ENCODE measurements around the gene CDC26.
"Not testable (repeated sequence)": the region's sequence is repeated elsewhere in the genome, so short reads cannot be mapped to it uniquely, and the experiment has no call there.

Gene CDC26

GRCh38 chr9:113237026-113237425 is 38.3 kb downstream of the CDC26 start:
- WGBS = 94% methylated on average over 4 of the region's 4 CpGs
- no peaks in the 10 kb centered on the region for H3K36me3 ChIP-seq (ENCODE audit: insufficient read depth, low read length)
- no peaks in the 10 kb centered on the region for H3K9me3 ChIP-seq (ENCODE audit: insufficient read depth, low read depth, low read length)
- H3K27me3 ChIP-seq (ENCODE audit: insufficient read depth, low read length) = no peaks in the 10 kb centered on the region
- H3K27ac ChIP-seq (ENCODE audit: low read depth, low read length) = no peak overlapping the region
- H3K4me3 ChIP-seq (ENCODE audit: low read length) = no peak overlapping the region
- H3K4me1 ChIP-seq (ENCODE audit: insufficient read depth, low read length) = no peaks in the 10 kb centered on the region
- H3K9ac ChIP-seq (ENCODE audit: low read depth, low read length) = no peak overlapping the region

DNA sequence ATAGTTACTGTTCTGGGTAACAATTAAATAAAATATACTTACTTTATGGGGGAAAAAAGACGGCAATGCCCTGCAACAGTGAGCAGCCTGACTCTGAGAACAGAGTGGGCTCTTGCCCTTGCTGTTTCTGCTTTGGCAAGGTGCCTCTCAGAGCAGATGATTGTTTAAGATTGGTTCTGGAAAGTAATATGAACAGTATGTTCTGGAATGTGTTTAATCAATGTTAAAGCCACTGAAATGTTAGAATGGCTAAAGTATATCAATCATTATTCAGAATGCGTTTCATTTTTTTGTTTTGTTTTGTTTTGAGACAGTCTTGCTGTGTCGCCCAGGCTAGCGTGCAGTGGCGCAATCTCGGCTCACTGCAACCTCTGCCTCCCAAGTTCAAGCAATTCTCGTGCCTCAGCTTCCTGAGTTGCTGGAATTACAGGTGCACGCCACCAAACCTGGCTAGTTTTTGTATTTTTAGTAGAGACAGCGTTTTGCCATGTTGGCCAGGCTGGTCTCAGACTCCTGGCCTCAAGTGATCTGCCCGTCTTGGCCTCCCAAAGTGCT is 39.6 kb downstream of the CDC26 start:
- not testable (repeated sequence) for H3K4me1 ChIP-seq (ENCODE audit: insufficient read depth, low read length)

GRCh38 chr9:113231701-113232100 is 43.7 kb downstream of the CDC26 start:
- no peaks in the 10 kb centered on the region for H3K4me1 ChIP-seq (ENCODE audit: insufficient read depth, low read length)
- no peak overlapping the region for H3K9ac ChIP-seq (ENCODE audit: low read depth, low read length)
- H3K9me3 ChIP-seq (ENCODE audit: insufficient read depth, low read depth, low read length) = no peaks in the 10 kb centered on the region
- H3K36me3 ChIP-seq (ENCODE audit: insufficient read depth, low read length) = peaks cover 5% of the 10 kb centered on the region; the same call in 1 of the 2 replicates
- H3K27ac ChIP-seq (ENCODE audit: low read depth, low read length) = no peak overlapping the region
- 95% methylated on average over 2 of the region's 2 CpGs for WGBS
- H3K27me3 ChIP-seq (ENCODE audit: insufficient read depth, low read length) = no peaks in the 10 kb centered on the region
- no peak overlapping the region for H3K4me3 ChIP-seq (ENCODE audit: low read length)

More for the DNA sequence above, 39.6 kb downstream of the CDC26 start:
- not testable (repeated sequence) for H3K27ac ChIP-seq (ENCODE audit: low read depth, low read length); H3K9me3 ChIP-seq (ENCODE audit: insufficient read depth, low read depth, low read length); H3K4me3 ChIP-seq (ENCODE audit: low read length); H3K36me3 ChIP-seq (ENCODE audit: insufficient read depth, low read length); H3K27me3 ChIP-seq (ENCODE audit: insufficient read depth, low read length); H3K9ac ChIP-seq (ENCODE audit: low read depth, low read length)
- WGBS = 95% methylated on average over 10 of the region's 10 CpGs

- 90% methylated on average over 3 of the region's 3 CpGs for WGBS
- no peak overlapping the region for H3K27ac ChIP-seq (ENCODE audit: low read depth, low read length)
- peaks cover 8% of the 10 kb centered on the region for H3K36me3 ChIP-seq (ENCODE audit: insufficient read depth, low read length)
- no peaks in the 10 kb centered on the region for H3K27me3 ChIP-seq (ENCODE audit: insufficient read depth, low read length)
- no peak overlapping the region for H3K9ac ChIP-seq (ENCODE audit: low read depth, low read length)
- no peaks in the 10 kb centered on the region for H3K9me3 ChIP-seq (ENCODE audit: insufficient read depth, low read depth, low read length)
- no peaks in the 10 kb centered on the region for H3K4me1 ChIP-seq (ENCODE audit: insufficient read depth, low read length)
- H3K4me3 ChIP-seq (ENCODE audit: low read length) = no peak overlapping the region
Measured at GRCh38 chr9:113228130-113228665, 47.2 kb downstream of the CDC26 start.

DNA sequence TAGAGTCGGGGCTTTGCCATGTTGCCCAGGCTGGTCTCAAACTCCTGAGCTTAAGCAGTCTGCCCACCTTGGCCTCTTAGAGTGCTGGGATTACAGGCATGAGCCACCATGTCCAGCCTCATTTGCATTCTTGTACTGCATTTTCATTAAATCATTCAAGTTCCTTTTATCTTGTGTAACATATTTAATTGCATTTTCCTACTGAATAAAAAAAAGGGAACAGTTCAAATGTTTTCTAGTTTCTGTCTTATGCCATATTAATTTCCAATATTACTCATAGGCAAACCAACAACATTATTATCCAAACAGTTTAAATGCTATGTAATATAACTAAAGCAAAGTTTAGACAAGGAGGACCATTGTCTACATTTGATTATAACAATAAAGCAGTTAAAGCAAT is 47.9 kb downstream of the CDC26 start:
- Histone ChIP-seq H3K4me3 (ENCODE audit: low read length) (no peak overlapping the region), H3K9me3 (ENCODE audit: insufficient read depth, low read depth, low read length) (no peaks in the 10 kb centered on the region), H3K9ac (ENCODE audit: low read depth, low read length) (no peak overlapping the region), H3K27me3 (ENCODE audit: insufficient read depth, low read length) (no peaks in the 10 kb centered on the region), H3K36me3 (ENCODE audit: insufficient read depth, low read length) (peaks cover 8% of the 10 kb centered on the region), H3K4me1 (ENCODE audit: insufficient read depth, low read length) (peaks cover 4% of the 10 kb centered on the region; the same call in 1 of the 2 replicates), H3K27ac (ENCODE audit: low read depth, low read length) (no peak overlapping the region)
- WGBS = 98% methylated on average over 1 of the region's 1 CpG

- no peak overlapping the region for H3K4me3 ChIP-seq (ENCODE audit: low read length)
- no peak overlapping the region for H3K27ac ChIP-seq (ENCODE audit: low read depth, low read length)
- H3K36me3 ChIP-seq (ENCODE audit: insufficient read depth, low read length) = peaks cover 5% of the 10 kb centered on the region
- peaks cover 16% of the 10 kb centered on the region for H3K4me1 ChIP-seq (ENCODE audit: insufficient read depth, low read length)
- no peaks in the 10 kb centered on the region for H3K27me3 ChIP-seq (ENCODE audit: insufficient read depth, low read length)
- no peaks in the 10 kb centered on the region for H3K9me3 ChIP-seq (ENCODE audit: insufficient read depth, low read depth, low read length)
- 93% methylated on average over 1 of the region's 2 CpGs for WGBS
- H3K9ac ChIP-seq (ENCODE audit: low read depth, low read length) = no peak overlapping the region
Measured at GRCh38 chr9:113223963-113224362, 51.4 kb downstream of the CDC26 start.

GRCh38 chr9:113222482-113222841 is 52.9 kb downstream of the CDC26 start:
- peaks cover 3% of the 10 kb centered on the region for H3K36me3 ChIP-seq (ENCODE audit: insufficient read depth, low read length)
- no peak overlapping the region for H3K27ac ChIP-seq (ENCODE audit: low read depth, low read length)
- H3K9ac ChIP-seq (ENCODE audit: low read depth, low read length) = peak overlapping the region; percentile 85
- WGBS = 72% methylated on average over 5 of the region's 5 CpGs
- H3K4me3 ChIP-seq (ENCODE audit: low read length) = peak overlapping the region; percentile 84
- H3K9me3 ChIP-seq (ENCODE audit: insufficient read depth, low read depth, low read length) = no peaks in the 10 kb centered on the region
- peaks cover 16% of the 10 kb centered on the region for H3K4me1 ChIP-seq (ENCODE audit: insufficient read depth, low read length)
- H3K27me3 ChIP-seq (ENCODE audit: insufficient read depth, low read length) = no peaks in the 10 kb centered on the region

DNA sequence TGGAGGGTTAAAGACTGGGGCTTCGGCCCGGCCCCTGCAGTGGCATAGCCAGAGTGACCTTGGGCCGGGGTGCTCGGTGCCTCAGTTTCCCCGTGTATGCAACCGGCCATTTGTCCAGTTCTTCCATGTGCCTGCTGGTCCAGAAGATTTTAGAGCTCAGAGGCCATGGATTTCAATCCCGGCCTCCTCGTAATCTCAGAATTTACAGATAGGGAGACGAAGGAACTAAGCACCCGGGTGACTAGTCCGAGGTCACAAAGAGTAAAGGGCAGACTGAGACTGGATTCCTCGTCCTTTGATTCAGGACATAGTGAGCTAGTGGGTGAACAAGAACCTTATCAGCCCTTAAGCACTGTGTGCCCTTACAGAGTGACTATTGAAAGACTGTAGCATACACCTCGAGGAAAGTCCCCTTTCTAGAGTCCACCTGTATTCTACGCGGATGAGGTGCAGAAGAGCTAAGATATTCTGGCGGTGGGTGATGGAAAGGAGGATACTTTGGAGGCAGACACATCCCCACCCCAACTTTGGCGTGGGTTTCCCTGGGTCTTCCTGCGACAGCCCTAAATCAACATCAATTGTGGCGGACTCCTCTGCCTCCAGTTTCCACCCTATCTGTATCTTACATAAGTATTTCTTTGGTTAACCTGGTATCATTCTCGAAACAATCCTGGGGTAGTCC is 53.4 kb downstream of the CDC26 start:
- peak overlapping the region; percentile 84 for H3K4me3 ChIP-seq (ENCODE audit: low read length)
- H3K27ac ChIP-seq (ENCODE audit: low read depth, low read length) = peak overlapping the region; percentile 70
- H3K4me1 ChIP-seq (ENCODE audit: insufficient read depth, low read length) = peaks cover 16% of the 10 kb centered on the region

DNA sequence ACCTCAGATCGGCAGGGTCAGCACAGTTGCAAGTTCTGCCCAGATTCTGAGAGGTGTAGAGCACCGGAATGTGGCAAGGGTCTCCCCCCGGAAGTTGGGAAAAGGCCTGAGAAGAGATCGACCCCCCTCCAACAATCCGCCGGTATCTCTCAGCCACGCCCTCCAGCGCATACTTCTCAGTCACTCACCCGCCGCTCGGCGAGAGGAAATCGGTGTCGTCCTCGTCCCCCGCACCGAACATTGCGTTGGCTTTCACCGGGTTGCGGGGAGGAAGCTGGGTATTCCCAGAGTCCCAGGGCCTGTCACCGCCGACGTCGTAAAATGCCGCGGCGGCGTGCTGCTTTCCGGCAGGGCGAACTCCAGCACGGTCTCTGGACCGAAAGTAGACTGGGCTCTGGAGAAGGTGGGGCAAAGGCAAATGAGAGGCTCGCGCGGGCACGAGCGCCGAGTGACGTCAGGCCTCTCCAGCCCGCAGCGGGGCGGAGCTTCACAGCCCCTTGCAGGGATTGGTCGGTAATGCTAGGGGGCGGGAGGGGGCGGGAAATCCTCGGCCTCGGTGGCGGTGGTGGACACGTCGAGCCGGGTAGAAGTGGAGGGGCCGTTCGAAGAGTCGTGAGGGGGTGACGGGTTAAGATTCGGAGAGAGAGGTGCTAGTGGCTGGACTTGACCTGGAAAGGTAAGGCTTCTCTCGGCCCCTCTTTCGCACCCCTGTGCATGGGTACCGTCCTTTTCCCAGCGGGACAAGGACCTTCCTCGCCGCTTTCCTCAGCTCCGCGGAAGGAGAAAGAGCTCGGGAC is 54.2 kb downstream of the CDC26 start, which contains the start of the genes FKBP15 and SLC31A1:
Gene FKBP15, minus strand, starts transcription at position 275 of the 797 bp plus-strand sequence. Its CDS starts 34 bp downstream, at position 241.
Gene SLC31A1, plus strand, starts transcription at position 542 of the 797 bp plus-strand sequence. CDS start 34,605 bp downstream, outside the sequence.
- H3K4me1 ChIP-seq (ENCODE audit: insufficient read depth, low read length) = peaks cover 16% of the 10 kb centered on the region
- under 1% methylated on average over 65 of the region's 65 CpGs for WGBS

More for the DNA sequence above, 53.4 kb downstream of the CDC26 start:
- Histone ChIP-seq H3K9me3 (ENCODE audit: insufficient read depth, low read depth, low read length) (no peaks in the 10 kb centered on the region), H3K36me3 (ENCODE audit: insufficient read depth, low read length) (peaks cover 3% of the 10 kb centered on the region; the same call in 1 of the 2 replicates), H3K9ac (ENCODE audit: low read depth, low read length) (peak overlapping the region; percentile 85), H3K27me3 (ENCODE audit: insufficient read depth, low read length) (no peaks in the 10 kb centered on the region)
- WGBS = 10% methylated on average over 20 of the region's 20 CpGs

DNA sequence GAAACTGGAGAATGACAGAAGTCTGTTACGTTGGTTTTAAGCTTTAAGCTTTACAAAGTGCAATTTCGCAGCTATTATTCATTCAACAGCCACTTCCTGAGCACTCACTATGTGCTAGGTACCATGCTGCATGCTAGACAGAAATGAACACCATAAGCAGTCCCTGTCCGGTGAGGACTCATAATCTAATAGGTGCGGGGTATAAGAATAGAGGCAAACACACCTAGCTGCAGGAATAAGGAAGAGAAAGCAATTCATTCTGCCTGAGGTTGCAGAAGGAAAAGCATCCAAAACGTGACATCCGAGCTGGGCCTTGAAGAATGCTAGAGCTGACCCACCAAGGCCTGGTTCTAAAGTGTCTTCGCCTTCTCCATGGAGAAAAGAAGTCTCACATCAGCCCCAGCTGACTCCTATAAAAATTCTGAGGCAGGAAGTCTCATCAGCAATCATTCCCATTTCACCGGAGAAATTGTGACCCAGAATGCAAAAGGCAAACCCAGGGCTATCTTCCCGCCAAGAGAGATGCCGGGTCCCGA is 54.8 kb downstream of the CDC26 start:
- no peaks in the 10 kb centered on the region for H3K27me3 ChIP-seq (ENCODE audit: insufficient read depth, low read length)
- H3K9me3 ChIP-seq (ENCODE audit: insufficient read depth, low read depth, low read length) = no peaks in the 10 kb centered on the region
- 13% methylated on average over 11 of the region's 11 CpGs for WGBS
- H3K4me3 ChIP-seq (ENCODE audit: low read length) = peak overlapping the region; percentile 84
- peaks cover 16% of the 10 kb centered on the region for H3K4me1 ChIP-seq (ENCODE audit: insufficient read depth, low read length)
- H3K27ac ChIP-seq (ENCODE audit: low read depth, low read length) = peak overlapping the region; percentile 44
- H3K36me3 ChIP-seq (ENCODE audit: insufficient read depth, low read length) = peaks cover 3% of the 10 kb centered on the region; the same call in 1 of the 2 replicates
- peak overlapping the region; percentile 68 for H3K9ac ChIP-seq (ENCODE audit: low read depth, low read length)

More for the DNA sequence above, 54.2 kb downstream of the CDC26 start, which contains the start of the genes FKBP15 and SLC31A1:
- Histone ChIP-seq H3K27me3 (ENCODE audit: insufficient read depth, low read length) (no peaks in the 10 kb centered on the region), H3K9ac (ENCODE audit: low read depth, low read length) (peak within 1 kb of the TSS; percentile 85), H3K4me3 (ENCODE audit: low read length) (peak within 1 kb of the TSS; percentile 84), H3K36me3 (ENCODE audit: insufficient read depth, low read length) (peaks cover 3% of the 10 kb centered on the region; the same call in 1 of the 2 replicates), H3K27ac (ENCODE audit: low read depth, low read length) (peak within 1 kb of the TSS; percentile 70), H3K9me3 (ENCODE audit: insufficient read depth, low read depth, low read length) (no peaks in the 10 kb centered on the region)

Data from HUES64 (cell line).